Lower leg skin (tissue), 3 donors: Measurements from ENCODE around the gene SMARCAD1.

Experiments
- CTCF ChIP-seq, 3 donors: fragments of 450-650 bp; IDR thresholded peaks; one replicate each; pipeline ENCODE4 v1.5.1; 2016; ENCODE audit warnings: antibody characterized with exemption in 3 of 3, mild to moderate bottlenecking in 3 of 3, moderate library complexity in 2 of 3
- POLR2A ChIP-seq, 2 donors: fragments of 450-650 bp; IDR thresholded peaks; one replicate each; pipeline ENCODE4 v1.6.1; 2016 to 2017; ENCODE audit warnings: antibody characterized with exemption in 2 of 2, mild to moderate bottlenecking in 1 of 2, moderate library complexity in 1 of 2

- TF ChIP-seq CTCF (IDR thresholded peaks at IDR 0.05) (no peak), POLR2A (IDR thresholded peaks at IDR 0.05) (no peak)
Observed at GRCh38 chr4:94256828-94257227, 49.2 kb downstream of the SMARCAD1 start.
